ENCODE results near the gene DYNC1I1.
"Not testable (repeated sequence)": the region's sequence is repeated elsewhere in the genome, so short reads cannot be mapped to it uniquely, and the experiment has no call there.

DYNC1I1 gene

DNA sequence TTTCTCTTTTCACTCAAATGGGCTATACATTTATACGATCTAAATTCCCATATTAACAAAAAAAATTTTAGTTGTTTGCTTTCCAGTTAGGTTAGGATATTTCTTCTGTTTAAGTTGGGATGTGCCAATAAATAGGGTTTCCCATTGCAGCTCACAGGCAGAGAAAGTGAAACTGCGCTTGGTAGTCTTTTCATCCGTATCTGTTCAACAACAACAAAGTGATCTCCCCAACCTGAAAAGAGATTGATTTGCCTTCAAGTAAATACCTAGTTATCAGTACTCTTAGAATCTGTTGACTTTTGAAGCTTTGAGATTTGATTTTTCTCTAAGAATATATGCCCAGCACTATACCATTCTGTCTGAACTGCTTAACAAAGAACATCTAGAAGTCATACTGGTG is 143.4 kb downstream of the DYNC1I1 start:
- DNase-seq, result peak; percentile 71

DNA sequence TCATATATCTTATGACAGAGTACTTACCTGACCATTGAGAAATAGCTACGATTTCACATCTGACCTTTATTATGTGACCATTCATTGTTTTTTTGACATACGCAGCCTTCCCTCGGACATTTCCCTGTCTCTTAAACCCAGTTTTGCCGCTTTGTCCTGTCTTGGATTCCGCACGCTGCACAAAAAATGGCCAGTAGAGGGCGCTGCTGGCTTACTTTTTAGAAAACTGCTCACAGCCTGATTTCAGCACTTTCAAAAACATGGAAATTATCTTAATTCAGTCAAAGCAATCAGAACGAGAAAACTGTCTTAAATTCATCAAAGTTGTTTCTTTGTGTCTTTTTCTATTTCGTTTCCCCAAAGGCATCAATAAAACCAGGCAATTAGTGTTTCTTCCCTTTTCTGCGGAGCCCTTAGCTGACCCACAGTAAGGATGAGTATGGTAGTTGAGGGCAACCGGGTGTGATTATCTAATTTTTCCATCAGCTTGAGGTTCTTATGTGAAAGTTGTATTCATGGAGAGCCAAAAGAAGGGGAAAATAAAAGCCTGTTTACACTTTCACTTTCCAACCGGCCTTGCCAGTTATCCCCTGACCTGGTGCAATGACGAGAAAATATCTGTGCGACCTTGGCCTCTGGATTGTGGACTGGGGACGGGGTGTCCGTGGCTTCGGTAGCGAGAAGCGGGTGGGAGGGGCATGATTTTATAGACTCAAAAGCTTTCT is 144.4 kb downstream of the DYNC1I1 start:
- peak; percentile 92 for DNase-seq

DNA sequence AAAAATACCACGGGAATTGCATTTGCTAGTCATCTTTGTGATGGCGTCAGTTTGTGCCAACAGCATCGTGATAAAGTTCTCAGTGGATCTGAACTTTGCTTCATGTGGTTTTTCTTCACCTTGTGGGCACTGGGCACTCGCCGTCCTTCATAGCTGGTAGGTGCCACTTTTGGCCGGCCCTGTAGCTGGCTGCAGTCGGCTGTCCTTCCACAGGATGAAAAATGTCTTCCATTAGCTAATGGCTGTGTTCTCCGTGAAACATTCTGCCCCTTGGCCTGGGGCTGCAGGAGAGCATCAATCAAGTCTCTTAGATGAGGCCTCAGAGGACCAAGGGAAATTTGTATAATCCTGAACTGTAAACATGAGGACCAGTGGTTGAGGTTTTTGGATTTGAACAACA is 145.3 kb downstream of the DYNC1I1 start:
- no peak for DNase-seq

DNA sequence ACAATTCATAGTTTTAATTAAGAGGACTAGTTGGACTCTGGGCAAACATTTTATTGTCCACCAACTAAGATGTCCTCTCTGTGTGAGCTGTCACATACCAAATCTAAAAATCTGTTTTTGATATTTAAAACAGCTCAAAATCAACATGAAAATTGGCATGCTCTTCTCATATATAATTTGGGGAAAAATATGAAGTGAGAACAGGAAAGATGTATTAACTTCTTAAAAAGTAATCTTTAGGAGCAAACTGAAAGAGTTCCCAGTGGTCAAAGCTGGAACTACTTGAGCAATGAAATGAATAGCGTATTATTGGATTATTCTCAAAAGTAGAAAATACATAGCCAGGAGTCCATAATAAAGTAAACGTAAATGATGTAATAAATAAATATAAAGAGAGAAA is 147.2 kb downstream of the DYNC1I1 start:
- no peak for DNase-seq

DNA sequence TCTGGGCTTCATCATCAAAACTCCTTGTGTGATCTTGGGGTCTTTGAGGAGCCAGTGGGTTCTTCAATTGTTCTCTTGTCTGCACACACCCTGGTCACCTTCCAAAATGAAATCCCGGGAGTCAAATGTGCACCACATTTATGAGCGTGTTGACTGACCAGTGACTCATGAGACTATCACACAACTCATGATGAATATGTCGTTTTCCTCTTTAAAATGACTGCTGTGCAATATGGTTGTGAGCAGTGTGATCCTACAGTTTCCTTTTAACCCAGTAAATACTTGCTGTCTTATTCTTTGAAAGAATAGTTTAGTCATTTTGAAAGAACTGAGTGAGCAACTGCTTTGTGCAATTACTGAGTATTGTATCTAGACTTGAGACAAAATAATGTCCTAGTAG is 149.2 kb downstream of the DYNC1I1 start:
- no peak for DNase-seq

DNA sequence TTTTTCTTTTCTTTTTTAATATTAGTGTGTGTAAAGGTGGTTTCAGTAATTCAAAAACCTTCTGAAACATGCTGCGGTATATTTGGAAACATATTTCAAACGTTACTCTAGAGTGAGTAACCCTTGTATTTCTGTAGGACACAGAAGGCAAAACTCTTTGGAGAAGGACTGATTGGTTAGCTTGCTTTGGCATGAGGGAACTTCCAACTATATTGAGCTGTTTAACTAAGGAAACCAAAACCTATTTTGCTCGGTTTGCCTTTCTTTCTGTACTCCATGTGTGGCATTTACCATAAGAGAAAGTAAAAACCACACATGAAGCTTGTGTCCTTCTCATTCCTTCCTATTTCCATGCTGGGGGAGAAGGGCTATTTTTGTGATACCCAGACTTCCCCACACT is 149.8 kb downstream of the DYNC1I1 start:
- DNase-seq, result no peak

DNA sequence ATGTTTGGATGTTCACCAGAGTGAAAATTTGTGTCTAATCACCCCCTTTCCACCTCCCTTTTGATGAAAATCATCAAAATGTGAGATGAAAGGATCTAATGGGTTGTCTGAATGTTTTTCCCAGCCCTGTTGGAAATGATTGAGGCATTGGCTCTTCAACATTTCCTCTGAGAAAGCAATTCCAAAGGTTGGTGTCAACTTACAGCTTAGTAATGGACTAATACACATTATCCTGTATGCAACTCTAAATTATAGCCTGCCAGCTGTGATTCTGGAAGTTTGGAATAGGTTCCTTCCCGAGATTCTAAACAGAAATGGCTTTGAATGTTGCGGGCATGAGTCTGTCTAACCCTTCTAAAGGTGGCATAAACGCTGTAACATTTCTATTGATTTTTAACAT is 152.9 kb downstream of the DYNC1I1 start:
- DNase-seq, result no peak

DNA sequence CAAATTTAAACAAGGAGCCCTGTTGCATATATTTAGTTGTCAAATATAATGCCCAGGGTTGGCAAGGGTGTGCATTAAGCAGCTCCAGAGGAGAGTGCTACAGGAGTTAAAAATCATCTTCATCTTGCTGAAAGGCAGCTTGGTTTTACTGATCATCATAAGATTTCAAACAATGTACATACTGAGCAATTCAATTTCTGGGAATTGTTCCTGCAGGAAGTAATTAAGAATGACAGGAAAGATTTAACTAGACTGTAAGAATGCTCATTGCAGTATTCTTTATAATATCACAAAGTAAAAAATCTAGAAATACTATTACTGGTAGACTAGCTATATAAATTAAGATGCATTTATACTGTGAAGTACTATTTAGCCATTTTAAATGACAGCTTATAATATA is 153.6 kb downstream of the DYNC1I1 start:
- no peak for DNase-seq

DNA sequence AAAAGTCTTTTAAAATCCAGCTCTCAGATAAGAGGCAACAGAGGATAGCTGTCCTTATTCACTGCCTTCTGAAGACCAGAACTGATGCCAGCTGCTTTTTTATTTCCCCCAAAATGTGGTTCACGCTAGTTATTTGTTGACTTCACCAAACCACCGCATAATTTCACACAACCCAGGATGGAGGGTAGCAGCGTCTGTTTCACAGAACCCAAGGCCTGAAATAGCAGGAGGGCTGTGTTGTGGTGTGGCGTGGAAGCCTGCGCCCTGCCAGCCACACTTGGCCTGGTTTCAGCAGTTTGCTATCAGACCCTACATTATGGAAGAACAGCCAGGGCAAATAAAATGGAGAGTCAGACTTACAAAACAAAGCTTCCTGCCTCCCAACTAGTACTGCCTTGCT is 155.4 kb downstream of the DYNC1I1 start:
- no peak for DNase-seq

DNA sequence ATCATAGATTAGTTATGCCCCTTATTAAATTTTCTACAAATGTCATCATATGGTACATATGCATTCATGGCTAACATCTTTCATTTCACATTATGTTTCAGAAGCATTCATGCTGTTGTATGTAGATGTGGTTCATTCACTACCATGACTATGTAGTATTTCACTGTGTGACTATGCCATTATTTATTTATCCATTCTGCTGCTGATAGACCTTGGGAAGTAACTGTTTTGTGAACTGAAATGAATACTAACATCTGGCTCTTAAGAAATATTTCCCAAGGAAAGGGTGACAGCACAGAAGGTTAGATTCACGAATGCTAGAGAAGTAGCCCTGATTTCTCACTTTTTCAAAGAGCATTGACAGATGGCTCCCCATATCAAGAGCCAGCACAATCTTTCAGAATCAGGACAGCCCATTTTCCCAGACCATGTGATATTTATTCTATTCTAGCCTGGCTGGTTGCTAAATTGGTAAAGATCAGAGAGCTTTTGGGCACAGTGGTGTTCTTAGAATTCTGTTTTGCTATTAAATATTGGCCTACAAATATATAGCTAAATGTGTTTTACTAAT is 157.4 kb downstream of the DYNC1I1 start:
- no peak for DNase-seq

DNA sequence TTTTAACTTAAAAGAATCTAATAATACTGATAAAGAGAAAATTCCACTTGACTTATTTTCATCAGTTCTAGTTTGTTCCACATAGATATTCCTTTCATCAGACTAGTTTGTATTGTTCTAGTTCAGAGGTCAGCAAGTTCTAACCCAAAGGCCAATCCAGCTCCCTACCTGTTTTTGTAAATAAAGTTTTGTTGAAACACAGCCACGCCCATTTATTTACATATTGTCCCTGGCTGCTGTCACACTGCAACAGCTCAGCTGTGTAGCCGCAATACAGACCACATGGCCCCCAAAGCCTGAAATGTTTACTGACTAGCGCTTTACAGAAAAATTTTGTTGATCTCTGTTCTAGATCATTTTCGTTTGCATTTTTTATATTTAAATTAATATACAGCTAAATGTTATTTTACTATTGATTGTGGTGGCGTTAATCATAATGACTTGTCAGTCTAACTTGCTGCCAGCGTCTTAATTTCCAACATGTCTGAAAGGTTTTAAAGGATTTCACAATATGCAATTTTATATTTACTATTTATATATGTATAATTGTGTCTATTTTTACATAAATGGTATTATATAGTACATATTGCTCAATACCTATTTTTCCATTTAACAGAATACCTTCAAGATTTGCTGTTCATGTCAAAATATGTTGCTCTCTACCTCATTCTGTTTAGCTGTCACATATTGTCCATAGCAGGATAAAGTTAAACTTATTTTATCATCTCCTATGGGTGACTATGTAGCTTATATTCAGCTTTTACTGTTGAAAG is 159.3 kb downstream of the DYNC1I1 start:
- no peak for DNase-seq

DNA sequence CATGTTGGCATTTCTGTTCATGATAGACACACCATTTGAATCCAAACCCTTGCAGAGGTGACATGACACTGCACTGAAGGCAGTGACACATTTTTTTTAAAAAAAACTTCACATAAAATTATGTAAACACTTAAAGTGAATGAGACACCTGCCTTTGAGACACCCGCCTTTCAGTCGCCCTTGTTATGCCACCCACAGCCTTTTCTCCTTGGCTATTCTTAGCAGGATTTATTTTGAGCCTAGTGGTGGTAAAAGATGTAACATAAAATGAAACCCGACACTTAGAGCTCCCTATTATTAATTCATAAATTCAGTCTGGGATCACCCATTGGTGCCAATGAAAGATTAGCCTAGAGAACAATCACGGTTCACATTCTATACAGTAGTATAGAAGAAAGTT is 161.3 kb downstream of the DYNC1I1 start:
- DNase-seq, result peak; percentile 94

DNA sequence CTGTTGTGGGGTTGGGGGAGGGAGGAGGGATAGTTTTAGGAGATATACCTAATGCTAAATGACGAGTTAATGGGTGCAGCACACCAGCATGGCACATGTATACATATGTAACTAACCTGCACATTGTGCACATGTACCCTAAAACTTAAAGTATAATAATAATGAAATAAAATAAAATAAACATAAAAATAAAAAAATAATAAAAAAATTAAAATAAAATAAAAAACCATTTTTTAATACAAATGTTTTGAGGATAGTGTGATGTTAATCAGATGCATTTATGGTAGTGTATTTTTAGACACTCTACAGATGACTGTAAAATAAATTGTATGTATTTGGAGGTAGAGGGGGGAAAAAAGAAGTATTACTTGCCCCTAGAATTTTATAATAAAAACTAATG is 172.5 kb downstream of the DYNC1I1 start:
- DNase-seq, result not testable (repeated sequence)

DNA sequence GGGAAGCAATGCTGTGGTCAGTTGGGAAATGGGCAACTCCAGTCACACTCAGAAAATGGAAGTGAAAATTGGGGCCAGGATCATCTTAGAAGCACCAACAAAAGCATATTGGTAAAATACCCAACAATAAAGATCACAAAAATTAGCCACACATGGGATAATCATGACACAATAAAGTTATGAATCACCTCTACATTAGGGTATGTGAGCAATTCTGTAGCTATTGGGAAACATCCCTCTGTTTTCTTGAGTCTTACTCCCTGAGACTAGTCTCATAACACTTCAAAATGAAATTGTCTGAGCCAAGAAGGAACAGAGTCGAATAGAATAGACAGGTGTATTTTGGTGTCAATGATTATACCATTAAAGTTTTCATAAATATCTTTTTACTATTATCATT is 178.3 kb downstream of the DYNC1I1 start:
- DNase-seq, result no peak

DNA sequence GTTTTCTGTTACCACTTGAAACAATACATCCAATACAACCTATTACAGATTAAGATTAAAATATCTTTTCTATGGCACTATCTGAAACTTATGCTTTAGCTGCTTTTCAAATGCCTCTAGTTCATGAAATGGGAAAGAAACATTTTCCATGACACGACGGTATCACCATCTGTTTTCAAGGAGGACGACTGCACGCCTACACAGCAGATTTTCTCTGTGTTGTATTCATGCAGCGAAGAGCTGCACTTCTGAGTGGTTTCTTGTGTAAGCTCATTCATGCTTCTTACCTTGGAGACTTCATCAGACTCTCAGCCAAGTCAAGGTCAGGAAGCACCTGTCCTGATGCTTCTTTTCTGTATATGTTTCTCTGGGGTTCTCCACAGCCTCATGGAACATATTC is 179.2 kb downstream of the DYNC1I1 start:
- no peak for DNase-seq

DNA sequence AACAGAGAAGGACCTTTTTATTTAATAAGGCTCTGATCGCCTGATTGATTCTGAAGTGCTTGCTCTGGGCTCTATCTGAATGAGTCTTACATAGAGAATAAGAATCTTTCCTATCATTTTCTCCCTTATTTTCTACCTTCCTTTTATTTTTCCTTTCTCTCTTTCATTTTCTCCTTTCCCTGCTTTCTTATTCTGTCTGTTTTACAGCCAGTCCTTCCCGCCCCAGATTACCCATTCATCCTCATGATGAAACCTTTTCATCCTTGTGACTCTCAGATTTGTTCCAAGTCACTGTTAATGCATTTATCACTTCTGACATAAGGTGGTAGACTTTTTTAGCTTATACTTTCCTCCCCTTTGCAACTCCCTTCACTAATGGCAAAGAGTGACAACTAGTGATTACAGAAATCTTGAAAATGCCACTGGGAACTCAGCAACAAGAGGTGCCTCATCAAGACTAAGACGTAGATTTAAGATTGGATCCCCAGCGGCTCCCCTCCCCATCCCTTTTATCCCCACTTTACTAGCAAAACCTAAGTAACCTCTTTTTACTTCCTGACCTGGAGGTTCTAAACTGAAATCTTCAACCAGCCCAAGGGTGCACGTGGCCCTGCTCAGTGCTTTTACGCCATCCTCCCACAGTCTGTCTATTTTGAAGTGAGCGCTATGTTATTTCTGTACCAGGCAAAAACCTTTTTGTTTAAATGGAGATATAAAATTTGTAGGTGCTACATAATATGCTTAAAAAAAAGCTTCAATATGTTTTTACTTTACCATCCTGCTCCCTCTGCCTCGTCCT is 179.8 kb downstream of the DYNC1I1 start:
- no peak for DNase-seq

DNA sequence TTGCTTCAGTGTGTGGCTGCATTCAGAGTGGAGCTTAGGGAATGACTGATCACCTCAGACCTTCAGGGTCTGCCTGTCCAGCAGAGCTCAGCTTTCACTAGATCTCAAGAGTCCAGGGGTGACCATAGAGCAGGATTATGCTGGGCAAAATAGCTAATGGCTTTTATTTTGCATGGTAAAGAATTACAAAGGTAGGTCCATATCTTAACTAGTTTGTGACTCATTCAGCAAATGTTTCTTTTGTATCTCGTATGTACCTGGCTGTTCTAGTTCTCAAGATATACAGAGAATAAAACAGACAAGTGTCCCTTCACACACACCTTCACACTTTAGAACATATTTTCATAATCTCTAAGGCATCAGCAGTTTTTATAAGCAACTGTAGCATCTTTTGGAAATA is 180.5 kb downstream of the DYNC1I1 start:
- no peak for DNase-seq

DNA sequence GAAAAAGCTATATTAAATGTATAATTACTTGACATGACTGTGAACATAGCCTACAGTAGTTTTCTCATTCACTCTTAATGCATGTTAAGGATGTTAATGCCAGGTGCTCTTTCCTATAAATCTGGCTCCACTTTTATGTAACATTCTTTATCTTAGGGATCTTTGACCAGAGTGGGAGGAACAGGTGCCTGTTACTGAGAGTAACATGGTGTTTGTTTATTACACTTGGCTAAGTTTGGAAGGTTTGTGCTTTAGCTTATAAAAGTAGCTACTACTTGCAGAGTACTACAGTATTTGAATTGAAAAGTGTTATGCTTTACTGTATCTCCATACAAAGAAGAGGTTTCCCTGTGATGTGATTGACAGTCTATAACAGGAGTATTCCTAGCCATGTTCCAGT is 183.4 kb downstream of the DYNC1I1 start:
- no peak for DNase-seq

DNA sequence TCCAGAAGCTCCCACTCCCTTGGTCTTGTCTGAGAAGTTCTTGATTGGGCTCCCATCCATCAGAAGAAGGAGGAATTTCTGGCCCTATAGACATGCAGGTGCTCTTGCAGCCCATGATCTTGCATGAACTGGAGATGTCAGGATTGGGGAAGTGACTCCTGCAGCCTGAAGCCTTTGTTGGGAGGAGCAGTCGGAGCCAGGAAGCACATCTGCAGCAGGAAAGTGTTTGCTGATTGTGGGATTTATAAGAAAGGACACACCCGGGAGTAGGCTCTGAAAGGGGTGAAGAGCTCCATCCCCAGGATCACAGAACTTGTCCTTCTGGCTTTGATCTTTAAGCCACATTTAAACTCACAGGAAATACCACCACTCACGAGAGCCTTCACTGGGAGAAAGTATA is 185.2 kb downstream of the DYNC1I1 start:
- DNase-seq, result no peak

DNA sequence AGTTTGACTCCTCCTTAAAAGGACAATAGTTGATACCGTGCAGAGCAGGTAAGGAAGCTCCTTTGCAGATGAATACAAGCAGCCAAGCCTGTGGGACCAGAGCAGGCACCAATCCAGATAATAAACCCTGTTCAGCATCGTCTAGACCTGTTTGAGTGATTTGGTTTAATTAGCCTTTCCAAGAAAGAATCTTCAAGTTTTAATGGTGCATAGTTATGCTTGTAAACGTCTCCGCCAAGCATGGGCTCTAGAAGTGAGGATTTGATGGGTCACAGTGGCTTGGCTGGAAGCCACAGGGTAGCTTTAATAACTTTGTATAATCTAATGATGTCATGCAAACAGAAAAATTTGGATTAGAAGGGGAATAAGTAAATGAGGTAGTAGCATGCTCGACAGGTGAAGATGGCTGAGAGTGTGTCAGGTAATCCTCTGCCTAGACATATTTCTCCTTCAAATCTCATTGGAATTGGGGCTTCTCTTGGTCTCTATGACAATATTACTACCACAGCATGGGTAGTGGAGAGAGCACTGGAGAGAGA is 188.4 kb downstream of the DYNC1I1 start:
- DNase-seq, result no peak

DNA sequence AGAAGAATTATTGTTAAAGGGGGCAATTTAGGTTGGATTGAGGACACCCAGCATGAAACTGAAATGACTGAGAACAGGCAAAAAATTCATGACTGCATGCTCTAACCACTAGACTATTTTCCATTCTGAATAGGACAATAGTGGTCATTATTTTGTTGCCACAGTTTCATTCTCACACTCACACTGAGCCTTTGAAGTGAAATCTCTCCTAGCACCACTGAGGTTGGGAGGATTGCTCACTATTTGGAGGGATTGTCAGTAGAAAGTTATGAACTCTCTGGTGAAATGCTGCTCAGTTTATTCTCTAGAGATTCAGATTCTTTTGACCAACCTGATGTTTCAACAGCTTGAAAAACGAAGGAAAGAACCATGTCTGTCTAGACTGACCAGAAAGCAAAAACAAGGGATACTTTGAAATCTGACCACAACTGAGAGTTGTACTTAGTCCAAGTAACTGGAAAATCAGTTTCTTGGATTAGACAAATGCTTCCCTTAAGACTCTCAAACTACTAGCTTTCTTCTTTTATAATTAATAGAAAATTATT is 191.2 kb downstream of the DYNC1I1 start:
- DNase-seq, result no peak

DNA sequence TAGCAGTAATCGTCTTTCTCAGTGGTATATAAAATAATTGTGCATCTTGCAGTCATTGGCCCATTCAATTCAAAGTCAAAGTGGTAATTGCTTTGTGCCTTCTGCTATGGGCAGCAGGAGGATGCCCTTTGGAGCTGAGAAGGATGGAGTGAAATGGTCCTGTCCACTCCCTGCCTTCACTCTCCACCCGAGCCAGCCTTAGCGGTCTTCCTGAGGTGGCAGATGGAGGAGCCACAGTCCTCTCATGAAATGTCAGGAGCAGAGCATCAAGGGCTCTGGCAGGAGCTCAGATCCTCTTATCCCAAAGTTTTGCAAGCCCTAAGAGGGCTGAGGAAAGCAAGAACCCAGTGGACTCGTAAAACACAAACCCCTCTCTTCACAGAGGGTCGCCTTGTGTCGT is 199.4 kb downstream of the DYNC1I1 start:
- no peak for DNase-seq

DNA sequence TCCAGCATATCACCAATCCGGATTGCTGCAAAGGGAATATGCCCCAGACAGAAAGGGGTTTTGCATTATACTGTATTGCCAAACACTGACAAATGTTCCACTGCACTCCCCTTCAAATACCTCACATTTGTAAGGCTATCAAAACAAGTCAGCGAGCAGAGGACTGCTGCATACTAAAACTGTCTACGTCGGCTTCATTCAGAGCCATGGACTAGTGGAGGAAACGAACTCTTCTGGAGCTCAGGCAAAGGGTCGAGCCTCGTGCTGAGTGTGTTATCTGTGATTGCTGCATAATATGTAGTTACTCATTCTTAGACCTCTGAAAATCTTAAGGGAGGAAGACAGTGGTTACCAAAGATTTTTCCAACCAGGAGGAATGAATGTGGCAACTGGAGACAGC is 200.2 kb downstream of the DYNC1I1 start:
- no peak for DNase-seq

All from NCI-H748 treated with DMSO at 0.1 percent for 48 hours (cell line).